DMS79 treated with DMSO at 0.1 percent for 48 hours (cell line): Measurements from ENCODE around the gene STMP1.

ENCODE experiments used
- DNase-seq: peaks from one replicate; lab custom pipeline; 2025; lab: John Stamatoyannopoulos, UW

The STMP1 gene

DNA sequence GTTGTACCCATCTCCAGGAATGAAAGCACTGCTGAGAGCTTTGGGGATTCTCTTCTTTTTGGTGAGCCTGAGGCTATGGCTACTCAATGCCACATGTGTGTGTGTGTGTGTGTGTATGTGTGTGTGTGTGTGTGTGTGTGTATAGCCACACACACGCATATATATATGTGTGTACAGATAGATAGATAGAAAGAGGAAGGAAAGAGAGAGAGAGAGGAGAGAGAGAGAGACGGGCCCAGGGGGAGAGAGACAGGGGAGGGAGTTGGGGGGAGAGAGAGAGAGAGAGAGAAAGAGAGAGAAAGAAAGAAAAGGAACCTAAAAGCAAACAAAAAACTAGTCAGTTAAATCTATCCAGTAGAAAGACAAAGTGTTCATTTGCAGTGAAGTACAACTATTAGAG lies 57.4 kb downstream of the STMP1 start:
- DNase-seq = no peak

- no peak for DNase-seq
Measured at GRCh38 chr7:135721198-135721820, 59.0 kb downstream of the STMP1 start.

DNA sequence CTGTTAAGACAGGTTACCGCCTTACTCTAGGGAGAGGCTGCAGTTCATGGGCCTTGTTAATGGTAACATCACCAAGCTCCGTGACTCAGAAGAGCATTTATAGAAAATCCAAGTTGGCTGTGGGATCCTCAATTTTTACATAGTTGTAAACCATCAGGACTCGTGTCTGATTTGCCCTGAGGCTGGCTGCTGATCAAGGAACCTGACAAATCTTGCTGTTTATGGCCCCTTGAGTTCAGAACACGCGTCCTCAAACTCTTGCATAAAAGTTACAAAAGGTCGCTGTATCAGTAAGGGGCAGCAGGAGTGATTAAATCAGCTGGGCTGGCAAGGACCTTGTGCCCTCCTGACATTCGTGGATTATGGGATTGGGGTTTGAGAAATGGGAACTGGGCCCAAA lies 61.1 kb downstream of the STMP1 start:
- no peak for DNase-seq
